ENCODE measurements around the gene TMEM132D.

GRCh38 chr12:129871991-129872972, 31.5 kb downstream of the TMEM132D start:
- TF ChIP-seq CTCF (IDR thresholded peaks at IDR 0.05; ENCODE audit: low read depth, low read length, missing input control), result no peak
- no peak for TF ChIP-seq TAF1 (conservative IDR thresholded peaks at IDR 0.05)
- no peak for TF ChIP-seq MAX (IDR thresholded peaks at IDR 0.05)
- TF ChIP-seq YY1 (IDR thresholded peaks at IDR 0.05), result no peak
- no peak for TF ChIP-seq RAD21 (IDR thresholded peaks at IDR 0.05)
- TF ChIP-seq RXRA (IDR thresholded peaks at IDR 0.05), result no peak
- TF ChIP-seq JUND (IDR thresholded peaks at IDR 0.05), result no peak

Measured in liver (tissue), 3 donors.